Common myeloid progenitor, CD34-positive (primary cell): Measurements from ENCODE around the gene SUFU.

Experiments used
- CTCF ChIA-PET: fragments of 350-600 bp; sonication (Branson Sonifier 250); formaldehyde crosslinking; loops from one replicate; lab custom pipeline; 2021; ENCODE audit warnings: antibody characterized with exemption; lab: Charles Lee
- POLR2A ChIA-PET: fragments of 350-600 bp; sonication (Branson Sonifier 250); formaldehyde crosslinking; loops from one replicate; lab custom pipeline; 2021; ENCODE audit warnings: antibody characterized with exemption; lab: Charles Lee
- DNase-seq, 3 donors: peaks; one replicate each; pipeline versions ENCODE4 v3.0.0 to v3.0.0-alpha.2; 2013
- H3K27ac ChIP-seq, 2 experiments: 1 replicate in 1 of 2; 2 replicates in 1 of 2; pipeline ENCODE4 v1.7.0; 2013; ENCODE audit warnings: inconsistent platforms in 2 of 2, low read length in 2 of 2, mild to moderate bottlenecking in 2 of 2, low read depth in 1 of 2, moderate library complexity in 1 of 2; ENCODE audit not compliant: severe bottlenecking in 2 of 2, insufficient read depth in 1 of 2, poor library complexity in 1 of 2
- H3K27me3 ChIP-seq, 5 experiments: replicated peaks in 2 of 5; 1 replicate in 3 of 5; 2 replicates in 2 of 5; pipeline versions ENCODE4 v1.6.1 to v1.7.0; 2013; ENCODE audit warnings: low read length in 4 of 5, mild to moderate bottlenecking in 2 of 5, moderate library complexity in 2 of 5, inconsistent platforms in 1 of 5; ENCODE audit not compliant: insufficient read depth in 5 of 5, control insufficient read depth in 4 of 5
- H3K36me3 ChIP-seq, 4 experiments: 1 replicate in 2 of 4; 2 replicates in 2 of 4; pipeline versions ENCODE4 v1.6.1 to v1.7.0; 2013; ENCODE audit warnings: low read length in 3 of 4, control low read depth in 1 of 4, mild to moderate bottlenecking in 1 of 4; ENCODE audit not compliant: control insufficient read depth in 4 of 4, insufficient read depth in 4 of 4
- H3K4me1 ChIP-seq, 4 experiments: 1 replicate in 3 of 4; 2 replicates in 1 of 4; pipeline versions ENCODE4 v1.6.1 to v1.7.1; 2013; ENCODE audit warnings: low read length in 3 of 4, mild to moderate bottlenecking in 3 of 4, control low read depth in 1 of 4, inconsistent platforms in 1 of 4, moderate library complexity in 1 of 4; ENCODE audit not compliant: control insufficient read depth in 4 of 4, insufficient read depth in 4 of 4; ENCODE audit errors: control extremely low read depth in 1 of 4
- H3K4me3 ChIP-seq, 7 experiments: 1 replicate in 4 of 7; 2 replicates in 3 of 7; pipeline versions ENCODE4 v1.5.1 to v1.7.0; 2013; ENCODE audit warnings: mild to moderate bottlenecking in 7 of 7, low read length in 6 of 7, moderate library complexity in 6 of 7, inconsistent platforms in 2 of 7, low read depth in 2 of 7, control low read depth in 1 of 7; ENCODE audit not compliant: insufficient read depth in 4 of 7, control insufficient read depth in 1 of 7; ENCODE audit errors: extremely low read depth in 1 of 7
- H3K9me3 ChIP-seq, 5 experiments: 1 replicate in 4 of 5; 2 replicates in 1 of 5; pipeline versions ENCODE4 v1.6.1 to v1.7.1; 2013; ENCODE audit warnings: low read length in 4 of 5, mild to moderate bottlenecking in 2 of 5, inconsistent platforms in 1 of 5, low read depth in 1 of 5, moderate library complexity in 1 of 5; ENCODE audit not compliant: control insufficient read depth in 4 of 5, insufficient read depth in 2 of 5; ENCODE audit errors: control extremely low read depth in 1 of 5
- WGBS: methylation state at CpG from one replicate; pipeline ENCODE4 v1.1.5; 2013; ENCODE audit not compliant: insufficient coverage; 5-methylcytosine and 5-hydroxymethylcytosine counted together

SUFU gene

GRCh38 chr10:102461187-102462054 is 42.4 kb upstream of the SUFU start:
- CTCF ChIA-PET, result interaction anchor here (1.0 to 4.9 kb wide), 9 partner anchors 11 to 241 kb away, joined by 3 to 23 read pairs (median 5); partner anchors contain the start of genes C10orf95 and CUEDC2
- H3K36me3 ChIP-seq, result peaks cover 0 to 3% (median 3%) of the 10 kb centered on the region in 4 experiments
- no peaks in the 10 kb centered on the region for H3K9me3 ChIP-seq
- H3K27me3 ChIP-seq, result peaks cover 0 to 18% (median 0%) of the 10 kb centered on the region in 5 experiments
- WGBS, result 2% methylated on average over 39 of the region's 54 CpGs
- H3K4me3 ChIP-seq, result peak overlapping the region; percentile 49 to 83 (median 68)
- POLR2A ChIA-PET, result interaction anchor here (1.0 kb wide), 1 partner anchor 42 kb away, joined by 3 read pairs; the partner anchor contains the start of gene SUFU
- peak overlapping the region in 1 of 2 experiments; percentile 58 for H3K27ac ChIP-seq
- peaks cover 0 to 23% (median 15%) of the 10 kb centered on the region in 4 experiments for H3K4me1 ChIP-seq
- peak; percentile 84 to 91 (median 89) for DNase-seq

DNA sequence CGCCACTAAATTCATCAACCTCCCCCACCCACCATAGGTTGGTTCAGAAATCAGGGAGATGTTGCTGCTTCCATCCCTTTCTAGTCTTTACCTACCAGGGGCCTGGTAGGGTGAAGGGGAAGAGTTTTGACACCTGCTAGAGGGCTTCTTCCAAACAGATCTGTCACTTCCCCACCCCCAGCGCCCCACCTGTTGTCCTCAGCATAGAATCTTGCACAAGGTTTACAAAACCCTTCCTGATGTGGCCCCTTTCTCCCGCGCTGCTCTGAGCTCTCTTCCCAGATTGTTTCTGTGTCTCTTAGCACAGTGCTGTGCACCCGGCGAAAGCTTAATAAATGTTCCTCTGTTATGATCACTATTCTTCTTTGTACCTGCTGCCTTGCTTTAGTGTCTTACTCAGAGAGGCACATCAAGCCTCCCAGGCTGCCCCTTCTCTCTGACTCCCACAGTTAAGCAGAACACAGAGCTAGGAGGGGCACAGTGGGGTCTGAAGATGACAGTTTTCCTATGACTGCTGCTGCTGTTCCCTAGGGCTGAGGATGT is 41.2 kb upstream of the SUFU start:
- Histone ChIP-seq H3K9me3 (no peaks in the 10 kb centered on the region), H3K36me3 (no peaks in the 10 kb centered on the region), H3K27me3 (peaks cover 0 to 18% (median 0%) of the 10 kb centered on the region in 5 experiments), H3K4me3 (no peak overlapping the region), H3K27ac (no peak overlapping the region), H3K4me1 (peaks cover 0 to 23% (median 15%) of the 10 kb centered on the region in 4 experiments)
- ChIA-PET CTCF (interaction anchor here (1.3 to 4.9 kb wide), 6 partner anchors 11 to 234 kb away, joined by 4 to 23 read pairs (median 12); partner anchors contain the start of genes C10orf95 and CUEDC2), POLR2A (interaction anchor here (0.5 kb wide), 1 partner anchor 69 kb away, joined by 3 read pairs; no protein-coding TSS in a partner anchor)
- no peak for DNase-seq
- WGBS, result 74% methylated on average over 5 of the region's 6 CpGs

GRCh38 chr10:102463983-102464382 is 39.8 kb upstream of the SUFU start:
- Histone ChIP-seq H3K27me3 (peaks cover 0 to 18% (median 0%) of the 10 kb centered on the region in 5 experiments), H3K36me3 (no peaks in the 10 kb centered on the region), H3K4me1 (peaks cover 0 to 23% (median 15%) of the 10 kb centered on the region in 4 experiments), H3K27ac (no peak overlapping the region), H3K4me3 (no peak overlapping the region), H3K9me3 (no peaks in the 10 kb centered on the region)
- 90% methylated on average over 10 of the region's 10 CpGs for WGBS
- POLR2A ChIA-PET, result interaction anchor here (1.8 kb wide), 1 partner anchor 13 kb away, joined by 12 read pairs; the partner anchor contains the start of gene C10orf95
- DNase-seq, result no peak
- CTCF ChIA-PET, result interaction anchor here (0.7 to 4.9 kb wide), 5 partner anchors 9 to 41 kb away, joined by 3 to 23 read pairs (median 12); no protein-coding TSS in a partner anchor

DNA sequence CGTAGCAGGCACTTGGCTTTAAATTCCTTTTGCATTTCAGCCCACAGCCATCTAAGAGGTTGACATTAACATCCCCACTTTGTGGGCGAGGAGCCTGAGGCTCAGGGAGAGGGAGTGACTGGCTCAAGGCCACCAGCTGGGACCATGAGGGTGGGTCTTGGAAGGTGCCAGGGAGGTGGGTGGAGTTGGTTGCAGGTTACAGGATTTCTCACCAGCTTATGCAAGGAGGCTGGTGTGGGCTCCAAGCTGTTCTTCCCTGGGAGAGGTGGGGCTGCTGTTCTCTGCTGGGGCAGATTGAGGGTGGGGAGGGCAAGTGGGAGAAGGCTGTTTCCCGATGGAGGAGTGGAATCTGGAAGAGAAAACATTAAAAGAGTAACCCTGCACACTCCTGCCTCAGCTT is 38.3 kb upstream of the SUFU start:
- POLR2A ChIA-PET, result no interaction called here

DNA sequence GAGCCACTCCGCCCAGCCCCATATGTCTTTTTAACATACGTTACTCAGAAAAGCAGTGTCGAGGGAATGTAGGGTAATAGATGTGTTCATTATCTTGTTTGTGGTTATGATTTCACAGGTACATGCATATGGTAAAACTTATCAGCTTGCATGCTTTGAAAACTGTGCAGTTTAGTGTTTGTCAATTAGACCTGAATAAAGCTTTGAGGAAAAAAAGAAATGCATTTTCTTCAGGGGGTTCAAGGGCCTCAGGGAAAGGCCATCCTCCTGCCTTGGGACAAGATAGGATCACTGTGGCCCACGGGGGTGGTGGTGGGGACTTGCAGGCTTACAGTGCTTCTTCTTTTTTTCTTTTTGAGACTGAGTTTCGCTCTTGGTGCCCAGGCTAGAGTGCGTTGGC is 36.5 kb upstream of the SUFU start:
- Histone ChIP-seq H3K9me3 (no peaks in the 10 kb centered on the region), H3K27me3 (peaks cover 0 to 14% (median 0%) of the 10 kb centered on the region in 5 experiments), H3K4me3 (no peak overlapping the region), H3K27ac (no peak overlapping the region), H3K36me3 (peaks cover 0 to 6% (median 0%) of the 10 kb centered on the region in 4 experiments), H3K4me1 (peaks cover 0 to 8% (median under 1%) of the 10 kb centered on the region in 4 experiments)
- 100% methylated on average over 3 of the region's 6 CpGs for WGBS
- ChIA-PET POLR2A (no interaction called here), CTCF (interaction anchor here (1.2 to 3.2 kb wide), 2 partner anchors 12 to 31 kb away, joined by 3 to 11 read pairs; no protein-coding TSS in a partner anchor)
- DNase-seq, result no peak

More for the DNA sequence above, 38.3 kb upstream of the SUFU start:
- Histone ChIP-seq H3K4me3 (no peak overlapping the region), H3K27me3 (peaks cover 0 to 18% (median 0%) of the 10 kb centered on the region in 5 experiments), H3K4me1 (peaks cover 0 to 23% (median 15%) of the 10 kb centered on the region in 4 experiments), H3K9me3 (no peaks in the 10 kb centered on the region), H3K36me3 (peaks cover 0 to under 1% (median 0%) of the 10 kb centered on the region in 4 experiments), H3K27ac (no peak overlapping the region)
- WGBS, result 100% methylated on average over 1 of the region's 3 CpGs
- CTCF ChIA-PET, result interaction anchor here (0.9 to 1.8 kb wide), 3 partner anchors 15 to 119 kb away, joined by 3 to 5 read pairs (median 3); partner anchors contain the start of gene C10orf95
- no peak for DNase-seq

DNA sequence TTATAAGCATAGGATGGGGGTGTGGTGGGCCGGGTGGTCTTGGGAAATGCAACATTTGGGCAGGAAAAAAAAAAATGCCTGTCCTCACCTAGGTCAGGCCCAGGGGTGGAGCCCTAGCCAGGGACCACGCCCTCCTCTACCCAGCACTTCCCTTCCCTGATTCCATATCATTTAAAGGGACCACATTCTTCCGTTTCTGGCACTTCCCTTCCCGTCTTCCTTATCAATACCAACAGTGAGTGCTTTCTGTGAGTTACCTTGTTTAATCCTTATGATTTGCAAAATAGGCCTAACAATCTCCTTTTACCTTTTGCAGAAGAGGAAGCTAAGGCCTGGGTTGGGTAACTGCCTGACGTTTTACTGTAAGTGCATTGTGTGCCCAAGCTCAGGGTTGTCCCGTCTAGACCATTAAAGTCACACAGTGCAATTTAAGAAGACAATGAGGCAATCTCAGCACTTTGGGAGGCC is 35.8 kb upstream of the SUFU start:
- H3K4me1 ChIP-seq, result peaks cover 0 to 1% (median 0%) of the 10 kb centered on the region in 4 experiments
- WGBS, result 50% methylated on average over 4 of the region's 6 CpGs
- H3K4me3 ChIP-seq, result no peak overlapping the region
- peaks cover 0 to 9% (median 0%) of the 10 kb centered on the region in 5 experiments for H3K27me3 ChIP-seq
- CTCF ChIA-PET, result interaction anchor here (0.6 to 3.2 kb wide), 4 partner anchors 10 to 116 kb away, joined by 3 to 11 read pairs (median 3); no protein-coding TSS in a partner anchor
- peak in 2 of 3 donors; percentile 21 to 27 for DNase-seq
- H3K9me3 ChIP-seq, result no peaks in the 10 kb centered on the region
- peak overlapping the region in 1 of 2 experiments; percentile 38 for H3K27ac ChIP-seq
- POLR2A ChIA-PET, result no interaction called here
- peaks cover 0 to 6% (median 0%) of the 10 kb centered on the region in 4 experiments for H3K36me3 ChIP-seq
